GM19397 (cell line): ENCODE data around the gene LCP2.

Experiments
- ATAC-seq: cut with Tn5 transposase; IDR thresholded peaks from one replicate; pipeline ENCODE4 v1.9.1; 2021; ENCODE audit warnings: mild to moderate bottlenecking, moderate library complexity; ENCODE audit not compliant: unreplicated experiment

Gene LCP2

DNA sequence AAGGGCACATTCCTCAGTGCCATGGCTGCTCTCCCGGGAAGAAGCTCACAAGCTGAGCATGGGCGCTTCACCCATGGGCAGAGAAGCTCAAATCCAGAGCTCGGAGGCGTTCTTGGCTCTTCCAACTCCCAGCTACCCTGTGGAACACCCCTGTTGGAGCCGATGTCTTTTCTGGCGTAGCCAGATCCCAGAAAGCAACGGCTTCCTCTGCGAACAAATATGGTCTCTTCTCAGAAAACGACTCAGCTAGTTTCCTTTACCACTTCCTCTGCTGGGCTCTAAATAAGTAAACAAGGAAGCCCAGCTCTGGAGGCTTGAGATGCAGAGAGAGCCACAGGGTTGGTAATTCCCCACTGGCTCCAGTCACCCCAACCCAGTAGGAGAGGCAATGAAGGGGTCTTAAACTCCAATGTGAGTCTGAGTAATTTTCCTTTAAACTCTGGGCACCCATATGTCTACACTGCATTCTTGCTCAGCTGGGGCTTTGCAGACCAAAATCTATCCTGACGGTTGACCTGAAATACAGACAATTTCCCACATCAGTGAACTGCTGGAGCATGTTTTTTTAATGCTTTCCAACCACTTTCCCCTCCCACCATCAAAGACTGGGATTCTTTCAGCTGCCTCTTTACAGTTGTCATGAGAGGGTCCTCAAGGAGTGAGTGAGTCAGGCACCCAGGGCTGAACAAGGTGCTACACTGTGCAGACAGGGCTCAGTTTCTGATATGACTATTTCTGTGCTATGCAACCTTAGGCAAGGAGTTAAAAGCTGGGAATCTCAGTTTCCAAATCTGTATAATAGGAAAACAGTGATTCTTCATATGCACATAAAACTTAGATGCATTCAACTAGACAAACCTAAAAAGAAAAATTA lies at the start of gene LCP2:
Gene LCP2, minus strand, starts transcription at position 189 of the 874 bp plus-strand sequence. Its CDS starts 166 bp downstream, at position 23.
- peak; percentile 26 for ATAC-seq

DNA sequence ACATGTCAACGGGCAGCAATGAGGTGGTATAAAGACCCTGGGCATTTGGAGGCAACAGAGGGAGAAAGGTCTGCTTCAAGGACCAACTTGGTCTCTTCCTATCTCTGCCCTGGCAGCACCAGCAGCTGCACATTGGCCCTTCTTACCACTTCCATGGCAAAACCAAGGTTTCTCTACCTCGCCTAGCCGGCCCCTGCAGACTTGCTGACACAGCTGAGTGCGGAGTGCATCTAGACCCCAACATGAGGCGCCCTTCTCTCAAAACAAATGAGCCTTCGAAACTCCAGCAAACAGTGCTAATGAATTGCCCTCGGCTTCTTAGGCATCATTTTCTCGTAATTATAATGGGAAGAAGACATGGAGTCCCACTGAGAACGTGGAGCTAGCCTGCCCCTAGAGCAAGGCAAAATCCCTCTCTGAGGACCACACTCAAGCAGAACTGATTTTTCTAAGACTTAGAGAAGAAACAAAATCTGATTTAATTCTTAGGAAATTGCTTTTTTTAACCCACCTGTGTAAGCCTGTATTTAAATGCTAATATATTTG lies 49.5 kb upstream of the LCP2 start:
- ATAC-seq = no peak

DNA sequence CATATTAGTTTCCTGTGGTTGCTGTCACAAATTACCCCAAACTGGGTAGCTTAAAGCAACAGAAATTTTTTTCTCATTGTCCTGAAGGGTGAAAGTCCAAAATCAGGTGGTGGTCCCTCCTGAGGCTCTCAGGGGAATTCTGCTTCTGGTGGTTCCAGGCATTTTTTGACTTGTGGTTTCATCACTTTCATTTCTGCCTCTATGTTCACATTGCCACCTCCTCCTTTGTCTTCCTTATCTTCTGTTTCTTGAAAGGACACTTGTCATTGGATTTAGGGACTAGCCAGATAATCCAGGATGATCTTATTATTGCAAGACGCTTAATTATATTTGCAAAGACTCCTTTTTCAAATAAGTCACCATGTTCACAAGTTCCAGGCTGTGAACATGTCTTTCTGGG lies 48.4 kb upstream of the LCP2 start:
- no peak for ATAC-seq

DNA sequence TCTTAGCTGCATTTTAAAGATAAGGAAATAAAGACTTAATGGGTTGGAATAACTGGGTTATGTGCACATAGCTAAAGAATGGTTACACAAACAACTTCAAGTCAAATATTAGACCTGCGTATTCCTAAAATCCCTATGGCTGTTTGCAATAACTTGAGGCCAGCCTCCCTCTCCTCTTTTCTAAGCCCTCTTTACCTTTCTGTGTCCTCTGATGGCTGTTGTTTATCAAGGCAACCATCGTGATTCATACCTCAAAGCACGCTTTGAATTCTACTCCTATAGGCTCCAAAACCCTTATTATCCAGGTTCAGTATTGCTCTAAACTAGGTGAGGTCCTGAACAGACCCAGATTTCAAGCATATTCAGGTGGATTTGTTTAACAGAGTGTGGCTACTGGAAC lies 45.6 kb upstream of the LCP2 start:
- ATAC-seq = no peak

DNA sequence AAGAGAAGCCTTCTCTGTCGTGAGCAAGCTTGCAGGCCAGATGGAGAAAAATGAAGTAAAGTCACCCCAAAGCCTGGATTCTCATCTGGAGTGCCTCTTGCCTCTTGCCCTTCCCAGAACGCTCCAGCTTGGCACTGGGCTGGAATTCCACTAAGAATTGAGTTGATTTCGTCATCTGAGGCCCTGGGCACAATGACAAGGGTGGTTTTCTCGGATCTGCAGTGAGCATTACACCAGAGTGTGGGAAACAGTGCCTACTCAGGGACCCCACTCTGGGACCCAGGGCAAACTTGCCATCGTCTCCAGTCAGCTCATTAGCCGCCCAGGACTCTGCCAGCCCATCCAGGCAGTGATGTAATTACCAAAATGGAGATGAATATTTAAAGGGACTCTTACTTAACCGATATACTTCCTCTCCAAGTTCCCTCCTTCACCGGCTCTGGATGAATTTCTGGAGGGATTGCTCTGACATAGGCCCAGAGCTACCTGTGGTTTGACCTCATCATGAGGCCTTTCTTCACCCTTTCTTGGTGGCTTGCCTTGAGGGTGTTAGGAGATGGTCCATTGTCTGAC lies 44.7 kb upstream of the LCP2 start:
- ATAC-seq = no peak

GRCh38 chr5:170341545-170341944 lies 44.0 kb upstream of the LCP2 start:
- ATAC-seq = no peak

DNA sequence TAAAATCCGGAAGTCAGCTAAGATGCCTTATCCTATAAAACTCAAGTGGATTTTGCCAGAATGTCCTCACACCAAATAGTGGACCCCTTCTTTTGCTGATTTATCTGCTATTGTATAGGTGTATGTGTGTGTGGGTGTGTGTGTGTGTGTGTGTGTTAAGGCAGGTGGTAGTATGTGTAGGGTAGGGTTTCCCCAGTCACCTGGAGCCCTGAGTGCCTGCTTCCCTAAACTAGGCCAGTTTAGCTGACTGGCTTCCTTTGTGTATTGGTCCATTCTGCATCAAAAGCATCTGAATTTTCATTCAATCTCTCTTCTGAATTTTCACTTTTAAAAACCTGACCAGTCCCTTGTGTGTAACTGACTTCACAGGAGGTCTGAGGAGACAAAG lies 42.2 kb upstream of the LCP2 start:
- ATAC-seq = no peak

DNA sequence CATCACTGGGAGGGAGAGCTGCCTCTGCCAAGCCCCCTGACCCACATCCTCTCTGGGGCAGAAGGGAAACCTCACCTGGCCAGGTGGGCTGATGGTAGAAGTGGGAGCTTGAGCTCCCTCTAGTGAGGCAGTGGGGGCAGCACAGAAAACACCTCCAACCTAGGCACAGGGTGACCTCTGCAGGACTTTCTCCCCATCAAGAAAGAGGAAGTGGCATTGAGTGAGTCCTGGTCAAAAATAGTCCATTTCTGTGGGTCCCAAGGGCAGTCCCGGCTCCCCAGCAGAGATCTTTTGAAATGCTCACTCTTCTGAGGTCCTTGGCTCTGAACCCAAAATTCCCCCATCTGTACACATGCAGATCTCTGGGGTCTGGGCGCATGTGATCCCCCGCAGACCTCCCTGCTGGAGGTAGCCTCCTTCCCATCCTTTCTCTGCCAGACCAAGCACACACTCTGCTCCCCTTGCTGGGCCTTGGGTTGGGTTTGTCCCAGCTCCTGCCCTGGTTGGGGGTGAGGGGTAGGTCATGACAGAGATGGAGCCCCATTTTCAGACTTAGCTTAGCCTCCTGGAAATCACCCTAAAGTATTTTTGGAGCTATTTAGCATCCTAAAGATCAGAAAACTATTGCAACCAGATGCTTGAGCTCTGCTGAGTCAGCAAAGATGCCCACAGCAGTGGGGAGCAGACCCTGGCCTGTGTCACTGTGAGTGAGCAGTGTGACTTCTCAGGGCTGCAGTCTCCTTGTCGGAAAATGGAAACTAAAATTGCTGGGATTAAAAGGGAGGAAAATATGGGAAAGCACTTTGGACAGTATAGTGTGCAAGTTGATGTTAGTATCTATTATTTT lies 41.6 kb upstream of the LCP2 start:
- no peak for ATAC-seq

DNA sequence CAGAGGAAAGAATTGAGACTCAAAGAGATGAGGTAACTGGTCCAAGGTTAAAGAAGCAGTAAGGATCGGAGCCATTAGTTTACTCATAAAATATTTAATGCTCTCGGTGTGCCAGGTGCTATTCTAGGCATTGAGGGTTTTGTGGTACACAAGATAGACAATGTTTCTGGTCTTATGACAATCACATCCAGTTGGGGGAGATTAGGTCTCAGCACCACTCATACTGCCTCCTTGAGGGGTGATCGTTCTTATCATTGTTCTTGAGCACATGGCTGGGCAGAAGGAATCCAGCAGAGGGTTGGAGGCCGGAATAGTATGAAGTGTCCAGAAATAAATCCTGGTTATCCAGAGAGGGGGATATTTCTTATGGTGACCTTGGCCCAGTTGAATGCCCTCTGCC lies 40.7 kb upstream of the LCP2 start:
- ATAC-seq = no peak

DNA sequence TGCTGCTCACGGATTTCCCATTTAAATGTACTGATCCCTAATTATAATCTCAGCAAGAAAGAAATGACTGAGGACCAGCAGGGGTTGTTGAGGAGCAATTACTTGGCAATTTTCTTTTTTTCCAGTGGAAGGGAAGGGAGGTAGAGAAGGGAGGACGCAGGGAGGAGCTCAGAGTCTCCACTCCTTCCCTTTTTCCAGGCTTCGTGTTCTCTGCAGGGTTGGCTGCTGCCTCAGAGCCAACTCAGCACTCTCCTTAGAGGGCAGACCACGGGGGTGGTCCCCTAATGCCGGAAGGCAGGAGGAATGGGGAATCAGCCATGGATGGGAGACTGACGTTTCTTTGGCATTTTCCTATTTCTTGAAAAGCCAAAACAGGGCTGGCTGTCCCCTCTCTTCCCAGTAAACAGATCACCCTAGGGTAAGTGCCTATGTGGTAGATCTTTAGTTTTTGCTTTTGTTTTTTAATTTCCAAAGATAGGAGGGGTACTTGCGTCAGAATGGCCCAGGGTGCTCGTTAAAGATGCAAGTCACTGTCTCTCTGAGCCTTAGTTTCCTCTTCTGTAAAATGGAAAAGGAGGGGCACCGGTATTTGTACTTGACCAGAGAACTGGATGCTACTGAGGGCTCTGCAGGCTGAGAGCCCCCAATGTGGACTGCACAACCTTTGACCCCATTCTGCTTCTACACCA lies 39.6 kb upstream of the LCP2 start:
- ATAC-seq = no peak

- ATAC-seq = no peak
Measured at GRCh38 chr5:170336065-170336464, 38.5 kb upstream of the LCP2 start.

DNA sequence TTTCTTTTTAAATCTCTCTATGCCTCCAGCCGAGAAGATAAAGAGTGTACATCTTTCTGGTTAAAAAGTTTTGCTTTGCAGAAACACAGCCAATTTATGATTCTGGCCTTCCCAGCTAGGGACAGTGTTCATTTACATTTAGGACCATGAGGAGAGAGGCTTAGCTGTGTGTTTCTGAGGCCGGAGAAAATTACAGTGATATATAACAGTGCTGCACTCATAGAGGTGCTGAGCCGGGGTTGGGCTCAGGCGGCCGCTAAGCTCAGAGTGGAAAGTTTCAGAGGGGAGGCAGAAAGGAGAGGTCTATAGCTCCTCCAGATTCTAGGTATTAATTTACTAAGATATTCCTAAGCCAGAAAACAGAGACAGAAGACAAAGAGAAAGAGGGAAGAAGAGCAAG lies 37.0 kb upstream of the LCP2 start:
- ATAC-seq = no peak

DNA sequence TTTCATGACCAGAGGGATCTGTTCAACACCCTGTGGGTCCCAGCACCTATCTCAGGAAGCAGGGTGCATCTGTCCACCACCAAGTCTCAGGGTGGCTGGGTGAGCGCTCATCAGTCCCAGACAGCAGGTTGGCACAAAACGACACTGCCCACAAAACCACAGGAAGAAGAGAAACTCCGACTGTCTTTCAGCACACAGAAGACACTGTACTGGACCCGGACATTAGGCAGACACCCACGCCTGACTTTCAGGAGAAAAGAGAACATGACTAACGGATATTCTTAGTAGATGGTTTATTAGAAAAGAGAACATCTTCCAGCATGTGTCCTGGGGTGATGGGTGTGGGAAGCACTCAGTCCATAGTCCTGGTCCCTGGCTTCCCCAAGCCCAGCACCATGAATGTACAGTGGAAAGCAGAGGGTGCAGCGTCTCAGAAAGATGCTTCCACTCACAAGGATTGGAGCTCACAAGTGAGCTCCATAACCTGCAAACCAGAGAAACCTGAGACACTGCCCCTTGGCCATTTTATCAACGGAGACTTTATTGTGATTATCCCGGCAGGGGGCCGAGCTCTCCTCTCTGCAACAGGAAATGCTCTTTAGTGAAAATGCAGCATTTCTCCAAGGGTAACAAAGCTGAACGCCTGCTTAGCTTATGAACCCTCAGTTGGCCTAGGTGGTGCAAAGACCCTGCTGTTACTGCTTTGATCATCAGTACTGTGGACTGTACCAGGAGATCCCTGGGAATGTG lies 35.8 kb upstream of the LCP2 start:
- peak; percentile 44 for ATAC-seq

DNA sequence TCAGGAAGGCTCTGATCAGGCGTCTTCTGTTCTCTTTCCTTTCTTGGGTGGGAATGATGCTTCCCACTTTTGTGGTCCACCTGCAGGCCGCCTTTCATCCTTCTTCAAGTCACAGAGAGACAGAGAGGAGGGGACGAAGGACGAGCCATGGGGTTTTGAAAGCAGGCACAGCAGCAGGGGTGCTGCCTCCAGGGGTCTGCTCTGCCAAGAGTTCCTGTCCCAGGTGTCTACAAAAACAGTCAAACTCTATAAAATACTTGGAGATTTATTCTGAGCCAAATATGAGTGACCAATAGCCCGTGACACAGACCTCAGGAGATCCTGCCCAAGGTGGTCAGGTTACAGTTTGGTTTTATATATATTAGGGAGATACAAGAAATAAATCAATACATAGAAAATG lies 34.5 kb upstream of the LCP2 start:
- no peak for ATAC-seq

GRCh38 chr5:170330568-170331054 lies 33.0 kb upstream of the LCP2 start:
- ATAC-seq = no peak

GRCh38 chr5:170329524-170329923 lies 31.9 kb upstream of the LCP2 start:
- no peak for ATAC-seq

DNA sequence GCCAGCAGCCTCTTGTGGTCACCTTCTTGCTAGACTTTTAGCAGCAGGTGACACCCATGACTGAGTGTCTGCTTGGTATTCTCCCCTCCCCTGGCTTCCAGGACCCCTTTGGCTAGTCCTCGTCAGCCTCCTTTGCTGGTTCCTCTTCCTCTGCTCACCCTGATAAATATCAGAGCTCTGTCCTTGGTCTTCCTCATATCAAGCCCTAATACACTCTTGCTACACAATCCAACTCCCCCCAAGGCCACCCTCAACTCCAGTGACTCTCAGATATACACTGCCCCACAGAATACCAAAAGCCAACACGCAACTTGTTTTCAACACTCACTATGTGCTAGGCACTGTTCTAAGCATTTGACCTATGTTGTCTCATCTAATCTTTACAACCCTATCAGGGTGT lies 30.3 kb upstream of the LCP2 start:
- no peak for ATAC-seq

DNA sequence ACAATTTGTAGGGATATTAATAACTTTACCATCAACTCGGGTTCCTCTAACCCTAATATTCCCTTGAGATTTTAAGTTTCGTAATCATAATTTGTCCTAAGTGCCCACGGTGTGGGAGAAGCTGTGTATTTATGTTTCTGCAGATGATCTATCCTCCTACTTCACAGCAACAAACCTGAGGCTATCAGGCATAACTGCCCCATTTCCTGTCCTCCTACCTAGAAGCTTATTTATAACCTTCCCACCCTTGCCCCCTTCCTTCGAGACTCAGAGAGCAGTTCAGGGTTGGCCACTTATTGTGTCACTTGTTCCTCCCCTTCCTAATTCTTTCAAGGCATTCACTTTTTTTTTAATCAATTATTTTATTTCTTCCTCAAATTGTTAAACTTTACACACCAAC lies 29.6 kb upstream of the LCP2 start:
- ATAC-seq = no peak

- no peak for ATAC-seq
Measured at GRCh38 chr5:170319301-170319700, 21.7 kb upstream of the LCP2 start.

DNA sequence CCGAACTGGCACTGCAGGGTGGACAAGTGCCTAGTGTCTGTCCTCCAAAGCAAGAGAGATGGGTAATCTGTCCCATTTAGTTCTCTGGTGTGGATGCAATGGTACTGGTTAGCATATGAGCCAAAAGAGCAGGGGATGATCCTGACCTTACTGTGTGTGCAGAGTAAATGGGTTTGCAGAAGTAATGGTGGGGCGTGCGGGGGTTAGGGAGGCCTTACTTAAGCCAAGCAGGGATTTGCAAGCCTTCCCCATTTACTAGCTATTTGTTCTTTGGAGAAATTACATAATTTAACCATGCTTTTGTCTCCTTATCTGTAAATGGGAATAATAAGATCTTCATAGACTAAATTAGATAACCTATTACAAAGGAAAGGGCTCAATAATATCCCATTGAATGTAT lies 19.9 kb upstream of the LCP2 start:
- no peak for ATAC-seq
